PC-3 (cell line): ENCODE results near the gene AKAP9. TPM values are rescaled to one million over a fixed set of nuclear protein-coding genes. Genes with fewer than 3 reads are reported as not detected.

Experiments
- ATAC-seq: fragments of 200-7000 bp; cut with Tn5 transposase; 2 replicates; pipeline ENCODE4 v1.9.1; 2020; ENCODE audit warnings: mild to moderate bottlenecking, moderate library complexity
- BruUV-seq: library from RNA; stranded (reverse); fragments of 400-500 nt; replicated peaks from 2 replicates; lab custom pipeline; 2021; lab: Mats Ljungman, UMichigan
- CTCF ChIA-PET: fragments of 300-600 bp; sonication (Branson Sonifier 250); formaldehyde crosslinking; loops from one replicate; lab custom pipeline; 2022; ENCODE audit warnings: antibody characterized with exemption; lab: Charles Lee
- POLR2A ChIA-PET: fragments of 300-600 bp; sonication (Branson Sonifier 250); formaldehyde crosslinking; loops from one replicate; lab custom pipeline; 2022; ENCODE audit warnings: antibody characterized with exemption; ENCODE audit not compliant: unreplicated experiment; lab: Charles Lee
- DNase-seq: peaks from one replicate; pipeline ENCODE4 v3.0.0-alpha.2; 2015
- H2AFZ ChIP-seq: fragments of 300-600 bp; sonication (generic); 2 replicates; pipeline ENCODE4 v1.6.0; 2016; ENCODE audit warnings: antibody characterized with exemption, low read length
- H3F3A ChIP-seq: fragments of 300-600 bp; sonication (generic); one replicate; pipeline ENCODE4 v1.6.0; 2017; ENCODE audit warnings: antibody characterized with exemption, low read length, control low read depth, mild to moderate bottlenecking; ENCODE audit not compliant: unreplicated experiment
- H3K27ac ChIP-seq: fragments of 300-600 bp; sonication (generic); 2 replicates; pipeline ENCODE4 v1.5.1; 2016; ENCODE audit warnings: mild to moderate bottlenecking, low read length
- H3K27me3 ChIP-seq: fragments of 300-600 bp; sonication (generic); 2 replicates; pipeline ENCODE4 v1.6.1; 2016; ENCODE audit warnings: low read length, mixed read lengths
- H3K36me3 ChIP-seq: fragments of 300-600 bp; sonication (generic); 2 replicates; pipeline ENCODE4 v1.6.1; 2016; ENCODE audit warnings: low read depth, mixed run types, low read length, mixed read lengths
- H3K4me1 ChIP-seq: fragments of 300-600 bp; sonication (generic); 2 replicates; pipeline ENCODE4 v1.5.1; 2016; ENCODE audit warnings: low read length; ENCODE audit not compliant: insufficient read depth
- H3K4me2 ChIP-seq: fragments of 300-600 bp; sonication (generic); 2 replicates; pipeline ENCODE4 v1.6.0; 2016; ENCODE audit warnings: low read length
- H3K4me3 ChIP-seq: fragments of 300-600 bp; sonication (generic); 2 replicates; pipeline ENCODE4 v1.5.1; 2016; ENCODE audit warnings: mild to moderate bottlenecking, low read length, mixed read lengths
- H3K79me2 ChIP-seq: fragments of 300-600 bp; sonication (generic); 2 replicates; pipeline ENCODE4 v1.6.1; 2017; ENCODE audit warnings: low read length, mixed read lengths
- H3K9ac ChIP-seq: fragments of 300-600 bp; sonication (generic); 2 replicates; pipeline ENCODE4 v1.6.0; 2016; ENCODE audit warnings: mild to moderate bottlenecking, low read length
- H3K9me2 ChIP-seq: fragments of 300-600 bp; sonication (generic); replicated peaks from 2 replicates; pipeline ENCODE4 v1.6.1; 2016; ENCODE audit warnings: mixed run types, low read length, mixed read lengths
- H3K9me3 ChIP-seq: fragments of 300-600 bp; sonication (generic); 2 replicates; pipeline ENCODE4 v1.6.1; 2016; ENCODE audit warnings: low read length, mixed read lengths
- H4K20me1 ChIP-seq: fragments of 300-600 bp; sonication (generic); 2 replicates; pipeline ENCODE4 v1.6.1; 2016; ENCODE audit warnings: low read length, mixed read lengths
- EZH2 ChIP-seq: fragments of 300-600 bp; sonication (generic); IDR thresholded peaks from one replicate; pipeline ENCODE4 v1.6.1; 2017; ENCODE audit warnings: antibody characterized with exemption, mild to moderate bottlenecking, low read length; ENCODE audit not compliant: unreplicated experiment
- EZH2phosphoT487 ChIP-seq: fragments of 300-600 bp; sonication (generic); IDR thresholded peaks from 2 replicates; pipeline ENCODE4 v1.6.1; 2018; ENCODE audit warnings: mild to moderate bottlenecking, antibody characterized with exemption, low read length, borderline replicate concordance
- intact Hi-C: fragments of 100-400 bp; cut with micrococcal nuclease; formaldehyde crosslinking; loops from 2 replicates; pipeline ENCODE4 v1.9.0; 2023
- total RNA-seq: library from RNA; depleted of rRNA; stranded (reverse); fragments of >200 nt; gene quantifications from 2 replicates; pipeline ENCODE4 v1.2.3, GENCODE V29; 2014
- TF ChIP-seq, protein P1 (sequence below): fragments of 300-600 bp; sonication (generic); conservative IDR thresholded peaks from 2 replicates; pipeline ENCODE4 v1.5.1; 2017; ENCODE audit warnings: antibody characterized with exemption, low read depth, mild to moderate bottlenecking, low read length

The AKAP9 gene
- total RNA-seq, 1 experiment from 2014 or later = 24.9 TPM

DNA sequence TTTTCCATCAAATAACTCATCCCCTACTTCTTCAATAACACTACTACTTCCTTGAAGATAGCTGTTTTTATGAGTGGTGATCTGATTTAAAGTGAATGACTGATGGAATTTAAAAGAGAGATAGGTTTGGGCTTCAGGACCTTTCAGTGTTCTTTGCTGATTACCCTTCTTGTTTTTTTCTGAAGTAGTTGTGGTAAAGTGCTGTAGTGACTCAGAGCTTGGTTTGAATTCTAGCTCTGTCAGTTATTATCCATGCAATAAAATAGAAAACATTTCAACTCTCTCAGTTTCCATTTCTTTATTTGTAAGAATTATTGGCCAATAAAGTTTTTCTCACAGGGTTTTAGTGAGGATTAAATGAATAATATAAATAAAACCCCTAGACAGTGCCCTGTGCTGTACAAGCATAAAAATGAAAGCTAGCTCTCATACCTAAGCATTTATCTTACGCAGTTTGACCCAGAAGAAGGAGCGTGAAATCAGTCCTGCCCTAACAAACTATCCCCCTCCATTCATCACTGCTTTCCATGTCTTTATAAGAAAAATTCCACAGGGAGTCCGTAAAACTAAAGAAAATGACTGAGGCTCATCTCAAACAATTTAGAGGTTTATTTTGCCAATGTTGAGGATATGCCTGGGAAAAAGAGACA is 25.1 kb upstream of the AKAP9 start:
- H3K9me3 ChIP-seq = no peaks in the 10 kb centered on the region
- H3K9ac ChIP-seq = no peak overlapping the region
- H2AFZ ChIP-seq = no peak overlapping the region
- no peak for DNase-seq
- peaks cover 8% of the 10 kb centered on the region for H3K4me1 ChIP-seq
- no peak overlapping the region for H3K27ac ChIP-seq
- H3K4me3 ChIP-seq = no peak overlapping the region
- H3K79me2 ChIP-seq = no peaks in the 10 kb centered on the region
- H3K9me2 ChIP-seq = no peaks in the 10 kb centered on the region
- no peak overlapping the region for H3K4me2 ChIP-seq
- H3K27me3 ChIP-seq = no peaks in the 10 kb centered on the region
- ATAC-seq = peak; percentile 67
- ChIA-PET CTCF (no interaction called here), POLR2A (no interaction called here)
- no peaks in the 10 kb centered on the region for H4K20me1 ChIP-seq
- intact Hi-C loops = no loop called here
- no peaks in the 10 kb centered on the region for H3K36me3 ChIP-seq
- no TSS peak for BruUV-seq
- TF ChIP-seq EZH2 (no peak), EZH2phosphoT487 (no peak)
- TF ChIP-seq, protein P1, sequence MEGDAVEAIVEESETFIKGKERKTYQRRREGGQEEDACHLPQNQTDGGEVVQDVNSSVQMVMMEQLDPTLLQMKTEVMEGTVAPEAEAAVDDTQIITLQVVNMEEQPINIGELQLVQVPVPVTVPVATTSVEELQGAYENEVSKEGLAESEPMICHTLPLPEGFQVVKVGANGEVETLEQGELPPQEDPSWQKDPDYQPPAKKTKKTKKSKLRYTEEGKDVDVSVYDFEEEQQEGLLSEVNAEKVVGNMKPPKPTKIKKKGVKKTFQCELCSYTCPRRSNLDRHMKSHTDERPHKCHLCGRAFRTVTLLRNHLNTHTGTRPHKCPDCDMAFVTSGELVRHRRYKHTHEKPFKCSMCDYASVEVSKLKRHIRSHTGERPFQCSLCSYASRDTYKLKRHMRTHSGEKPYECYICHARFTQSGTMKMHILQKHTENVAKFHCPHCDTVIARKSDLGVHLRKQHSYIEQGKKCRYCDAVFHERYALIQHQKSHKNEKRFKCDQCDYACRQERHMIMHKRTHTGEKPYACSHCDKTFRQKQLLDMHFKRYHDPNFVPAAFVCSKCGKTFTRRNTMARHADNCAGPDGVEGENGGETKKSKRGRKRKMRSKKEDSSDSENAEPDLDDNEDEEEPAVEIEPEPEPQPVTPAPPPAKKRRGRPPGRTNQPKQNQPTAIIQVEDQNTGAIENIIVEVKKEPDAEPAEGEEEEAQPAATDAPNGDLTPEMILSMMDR = no peak
- no peaks in the 10 kb centered on the region for H3F3A ChIP-seq

- no peaks in the 10 kb centered on the region for H3K9me3 ChIP-seq
- no peaks in the 10 kb centered on the region for H3K36me3 ChIP-seq
- TF ChIP-seq, protein P1 = no peak
- TF ChIP-seq EZH2 (no peak), EZH2phosphoT487 (no peak)
- DNase-seq (no peak), ATAC-seq (no peak)
- intact Hi-C loops = no loop called here
- POLR2A ChIA-PET = no interaction called here
- H3K27ac ChIP-seq = no peak overlapping the region
- no peaks in the 10 kb centered on the region for H4K20me1 ChIP-seq
- H3K27me3 ChIP-seq = no peaks in the 10 kb centered on the region
- H3K4me3 ChIP-seq = no peak overlapping the region
- BruUV-seq = no TSS peak
- H3F3A ChIP-seq = no peaks in the 10 kb centered on the region
- peaks cover 8% of the 10 kb centered on the region for H3K4me1 ChIP-seq
- CTCF ChIA-PET = no interaction called here
- no peak overlapping the region for H3K4me2 ChIP-seq
- H3K9ac ChIP-seq = no peak overlapping the region
- no peak overlapping the region for H2AFZ ChIP-seq
- H3K9me2 ChIP-seq = no peaks in the 10 kb centered on the region
- H3K79me2 ChIP-seq = no peaks in the 10 kb centered on the region
These were observed 24.6 kb upstream of the AKAP9 start for GRCh38 chr7:91916051-91916440.

- DNase-seq = no peak
- H3K9me3 ChIP-seq = no peaks in the 10 kb centered on the region
- no peak for TF ChIP-seq EZH2
- TF ChIP-seq, protein P1 = no peak
- TF ChIP-seq EZH2phosphoT487 = no peak
- H3F3A ChIP-seq = no peaks in the 10 kb centered on the region
- no peaks in the 10 kb centered on the region for H3K79me2 ChIP-seq
- intact Hi-C loops = no loop called here
- no peak overlapping the region for H3K4me2 ChIP-seq
- CTCF ChIA-PET = no interaction called here
- H2AFZ ChIP-seq = no peak overlapping the region
- POLR2A ChIA-PET = no interaction called here
- no peak overlapping the region for H3K9ac ChIP-seq
- no peaks in the 10 kb centered on the region for H3K27me3 ChIP-seq
- no peak overlapping the region for H3K27ac ChIP-seq
- no TSS peak for BruUV-seq
- H4K20me1 ChIP-seq = no peaks in the 10 kb centered on the region
- no peak overlapping the region for H3K4me3 ChIP-seq
- no peaks in the 10 kb centered on the region for H3K9me2 ChIP-seq
- H3K36me3 ChIP-seq = no peaks in the 10 kb centered on the region
- peaks cover 7% of the 10 kb centered on the region for H3K4me1 ChIP-seq
- no peak for ATAC-seq
These were observed 22.3 kb upstream of the AKAP9 start for GRCh38 chr7:91918356-91918755.
